Endothelial cell of hepatic sinusoid (primary cell): ENCODE data around the gene VPS35.

ENCODE experiments used
- in situ Hi-C: cut with HindIII; loops from 2 replicates; pipeline ENCODE4 v1.10.0; 2017; ENCODE audit warnings: low sequenced_read_pairs

Gene VPS35

DNA sequence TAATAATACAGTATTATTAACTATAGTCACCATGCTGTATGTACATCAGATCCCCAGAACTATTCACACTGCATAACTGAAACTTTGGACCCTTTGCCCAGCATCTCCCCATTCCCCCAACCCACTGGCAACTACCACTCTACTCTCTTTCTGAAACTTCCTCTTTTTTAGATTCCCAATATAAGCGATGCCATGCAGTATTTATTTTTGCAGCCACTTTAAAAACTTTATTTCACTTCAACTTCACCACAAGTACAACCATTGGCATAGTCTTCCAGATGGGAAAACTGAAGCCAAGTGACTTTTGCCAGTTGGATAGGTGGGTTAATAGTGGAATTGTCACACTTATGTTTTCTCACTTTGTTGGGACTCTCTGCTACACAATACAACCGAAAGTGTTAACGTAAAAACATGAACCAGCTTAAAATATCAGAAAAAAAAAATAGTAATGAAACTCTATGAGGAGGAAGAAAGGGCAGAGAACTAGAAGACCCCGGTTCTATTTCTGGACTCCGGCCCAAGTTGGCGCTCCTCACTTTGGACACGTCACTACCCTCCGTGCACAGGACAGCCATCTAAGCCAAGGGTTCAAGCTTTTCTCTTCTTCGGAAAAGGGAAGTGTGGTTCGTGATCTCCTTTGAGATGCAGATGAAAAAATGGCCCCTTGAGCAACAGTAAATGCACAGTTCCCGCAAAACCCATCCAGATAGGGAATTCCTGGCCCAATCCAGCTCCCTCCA is 68.5 kb downstream of the VPS35 start:
- in situ Hi-C loops: no loop called here

- in situ Hi-C loops: no loop called here
Observed at GRCh38 chr16:46618516-46618915, 70.5 kb downstream of the VPS35 start.

GRCh38 chr16:46614006-46614405 is 75.0 kb downstream of the VPS35 start:
- in situ Hi-C loops: no loop called here

GRCh38 chr16:46613352-46613751 is 75.6 kb downstream of the VPS35 start:
- in situ Hi-C loops: no loop called here

DNA sequence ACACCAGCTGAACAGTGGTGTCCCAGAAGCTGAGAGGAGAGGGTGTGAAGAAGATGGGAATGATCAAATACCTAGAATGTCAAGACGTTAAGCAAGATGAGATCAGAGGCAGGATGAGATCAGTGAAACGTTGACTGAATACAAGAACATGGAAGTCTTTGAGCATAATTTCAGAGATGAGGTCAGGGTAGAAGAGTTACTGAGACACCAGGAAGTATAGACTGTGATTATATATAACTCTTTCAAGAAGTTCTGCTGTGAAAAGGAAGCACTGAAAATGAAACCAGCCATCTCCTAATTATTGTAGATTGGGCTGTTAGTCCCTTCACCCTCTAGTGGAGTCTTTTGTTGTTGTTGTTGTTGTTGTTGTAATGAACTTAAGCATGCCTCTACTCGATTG is 76.9 kb downstream of the VPS35 start:
- in situ Hi-C loops: no loop called here

GRCh38 chr16:46607529-46607928 is 81.4 kb downstream of the VPS35 start:
- in situ Hi-C loops: no loop called here

DNA sequence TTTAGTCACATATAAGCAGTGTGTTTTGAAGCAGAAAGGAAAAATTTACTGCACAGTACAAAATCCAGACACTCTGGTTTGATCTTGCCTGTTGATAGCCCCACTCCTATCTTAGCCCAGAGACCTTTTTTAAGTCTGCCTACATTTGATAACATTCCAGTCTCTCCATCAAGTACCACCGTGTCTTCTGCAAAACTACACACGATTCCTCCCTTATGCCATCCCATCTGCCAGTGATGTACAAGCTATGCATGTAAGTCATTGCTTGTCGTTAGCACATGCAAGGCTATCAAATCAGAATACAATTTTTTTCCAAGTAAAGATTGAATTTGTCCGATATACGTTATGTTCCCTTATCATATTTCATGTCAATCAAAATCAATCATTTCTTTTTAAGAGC is 82.7 kb downstream of the VPS35 start:
- in situ Hi-C loops: no loop called here
